Measurements from ENCODE around the gene TSC22D2. TPM values are rescaled to one million over a fixed set of nuclear protein-coding genes. Genes with fewer than 3 reads are reported as not detected.

Gene TSC22D2
- total RNA-seq, 4 donors from 2014 or later, result 13.2 to 19.5 (median 16.4) TPM

DNA sequence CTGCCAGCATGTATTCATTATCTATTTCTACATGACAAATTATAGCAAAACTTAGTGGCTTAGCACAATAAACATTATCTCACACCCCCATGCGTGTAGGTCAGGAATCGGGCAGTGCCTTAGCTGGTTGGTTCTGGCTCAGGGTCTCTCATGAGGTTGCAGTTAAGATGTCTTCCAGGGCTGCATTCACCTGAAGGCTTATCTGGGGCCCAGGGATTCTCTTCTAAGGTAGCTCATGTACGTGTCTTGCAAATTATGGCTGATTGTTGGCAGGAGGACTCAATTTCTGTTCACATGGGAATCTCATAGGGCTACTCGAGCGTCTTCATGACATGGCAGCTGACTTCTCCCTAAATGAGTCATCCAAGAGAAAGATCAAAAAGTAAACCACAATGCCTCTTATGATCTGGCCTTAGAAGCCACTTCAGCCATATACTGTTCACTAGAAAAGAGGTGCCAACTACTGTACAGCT, 42.9 kb upstream of the TSC22D2 start:
- Histone ChIP-seq H3K9me3 (no peaks in the 10 kb centered on the region), H3K4me3 (no peak overlapping the region), H3K36me3 (no peaks in the 10 kb centered on the region), H3K27me3 (no peaks in the 10 kb centered on the region), H3K27ac (no peak overlapping the region), H3K4me1 (peaks cover 9% of the 10 kb centered on the region)
- TF ChIP-seq POLR2AphosphoS5 (IDR thresholded peaks at IDR 0.05) (no peak), EP300 (IDR thresholded peaks at IDR 0.05) (no peak), POLR2A (IDR thresholded peaks at IDR 0.05) (no peak)
- TF ChIP-seq, protein P1, sequence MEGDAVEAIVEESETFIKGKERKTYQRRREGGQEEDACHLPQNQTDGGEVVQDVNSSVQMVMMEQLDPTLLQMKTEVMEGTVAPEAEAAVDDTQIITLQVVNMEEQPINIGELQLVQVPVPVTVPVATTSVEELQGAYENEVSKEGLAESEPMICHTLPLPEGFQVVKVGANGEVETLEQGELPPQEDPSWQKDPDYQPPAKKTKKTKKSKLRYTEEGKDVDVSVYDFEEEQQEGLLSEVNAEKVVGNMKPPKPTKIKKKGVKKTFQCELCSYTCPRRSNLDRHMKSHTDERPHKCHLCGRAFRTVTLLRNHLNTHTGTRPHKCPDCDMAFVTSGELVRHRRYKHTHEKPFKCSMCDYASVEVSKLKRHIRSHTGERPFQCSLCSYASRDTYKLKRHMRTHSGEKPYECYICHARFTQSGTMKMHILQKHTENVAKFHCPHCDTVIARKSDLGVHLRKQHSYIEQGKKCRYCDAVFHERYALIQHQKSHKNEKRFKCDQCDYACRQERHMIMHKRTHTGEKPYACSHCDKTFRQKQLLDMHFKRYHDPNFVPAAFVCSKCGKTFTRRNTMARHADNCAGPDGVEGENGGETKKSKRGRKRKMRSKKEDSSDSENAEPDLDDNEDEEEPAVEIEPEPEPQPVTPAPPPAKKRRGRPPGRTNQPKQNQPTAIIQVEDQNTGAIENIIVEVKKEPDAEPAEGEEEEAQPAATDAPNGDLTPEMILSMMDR (IDR thresholded peaks at IDR 0.05), result no peak
- DNase-seq (ENCODE audit: low spot score in 2 of 2), result no peak
- 62% methylated on average over 5 of the region's 5 CpGs for WGBS

DNA sequence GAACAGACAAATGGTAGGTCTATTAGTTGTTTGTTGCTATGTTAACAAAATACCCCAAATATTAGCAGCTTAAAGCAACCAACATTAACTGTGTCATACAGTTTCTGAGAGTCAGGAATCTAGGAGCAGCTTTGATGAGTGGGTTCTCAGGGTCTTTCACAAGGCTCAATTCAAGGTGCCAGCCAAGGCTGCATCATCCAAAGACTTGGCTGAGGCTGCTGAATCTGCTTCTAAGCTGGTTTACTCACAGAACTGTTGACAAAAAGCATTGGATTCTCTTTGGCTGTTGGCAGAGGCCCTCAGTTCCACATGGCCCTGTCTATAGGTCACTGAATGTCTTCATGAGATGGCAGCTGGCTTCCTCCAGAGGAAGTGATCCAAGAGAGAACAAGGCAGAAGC, 40.3 kb upstream of the TSC22D2 start:
- Histone ChIP-seq H3K4me3 (no peak overlapping the region), H3K27me3 (no peaks in the 10 kb centered on the region), H3K36me3 (no peaks in the 10 kb centered on the region), H3K27ac (no peak overlapping the region), H3K9me3 (no peaks in the 10 kb centered on the region), H3K4me1 (peaks cover 29% of the 10 kb centered on the region)
- TF ChIP-seq POLR2AphosphoS5 (IDR thresholded peaks at IDR 0.05), result no peak
- no peak for TF ChIP-seq POLR2A (IDR thresholded peaks at IDR 0.05)
- TF ChIP-seq EP300 (IDR thresholded peaks at IDR 0.05), result no peak
- TF ChIP-seq, protein P1 (IDR thresholded peaks at IDR 0.05), result no peak
- no peak for DNase-seq (ENCODE audit: low spot score in 2 of 2)

DNA sequence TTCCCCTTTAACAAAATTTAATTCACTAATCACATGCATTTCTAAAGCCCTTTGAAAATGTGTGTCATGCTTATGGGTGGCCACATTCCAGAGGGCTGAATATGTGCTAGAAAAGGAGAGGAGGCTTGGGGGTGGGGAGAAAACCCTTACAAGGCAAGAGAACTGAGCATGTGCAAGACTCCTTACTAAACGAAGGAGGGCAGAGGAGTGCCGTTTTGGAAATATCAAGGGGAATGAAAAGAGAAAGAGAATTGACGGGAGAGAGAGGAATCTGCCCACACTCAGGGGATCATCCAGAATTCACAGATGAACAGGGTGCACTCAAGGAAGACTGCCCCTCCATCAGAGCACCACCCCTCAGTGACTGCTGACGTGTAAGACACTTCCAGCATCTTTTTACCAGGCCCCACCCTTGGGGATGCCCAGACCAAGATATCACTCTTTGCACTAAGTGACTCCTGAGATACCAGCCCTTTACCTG, 37.9 kb upstream of the TSC22D2 start:
- Histone ChIP-seq H3K27ac (peak overlapping the region; percentile 45), H3K9me3 (no peaks in the 10 kb centered on the region), H3K4me1 (peaks cover 29% of the 10 kb centered on the region), H3K4me3 (no peak overlapping the region), H3K36me3 (no peaks in the 10 kb centered on the region), H3K27me3 (no peaks in the 10 kb centered on the region)
- TF ChIP-seq EP300 (IDR thresholded peaks at IDR 0.05) (no peak), POLR2A (IDR thresholded peaks at IDR 0.05) (no peak), POLR2AphosphoS5 (IDR thresholded peaks at IDR 0.05) (no peak)
- TF ChIP-seq, protein P1 (IDR thresholded peaks at IDR 0.05), result no peak
- 30% methylated on average over 4 of the region's 4 CpGs for WGBS
- DNase-seq (ENCODE audit: low spot score in 2 of 2), result peak in 1 of 2 donors; percentile 70

DNA sequence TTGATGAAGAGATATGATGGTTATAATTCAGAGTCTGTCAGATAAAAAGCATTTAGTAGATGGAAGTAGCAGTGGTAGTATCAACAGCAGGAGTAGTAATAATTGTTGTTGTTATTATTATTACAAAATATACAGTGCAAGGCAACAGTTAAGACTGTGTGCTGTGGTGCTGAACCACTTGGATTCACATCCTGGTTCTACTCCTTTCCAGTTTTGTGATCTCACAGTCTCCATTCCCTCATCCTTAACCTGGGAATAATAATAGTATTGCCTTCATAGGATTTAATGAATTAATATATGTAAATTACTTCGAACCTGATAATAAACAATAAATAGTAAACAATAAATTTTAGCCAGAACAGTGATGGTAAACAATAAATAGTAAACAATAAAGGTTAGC, 37.1 kb upstream of the TSC22D2 start:
- 61% methylated on average over 1 of the region's 1 CpG for WGBS
- Histone ChIP-seq H3K9me3 (no peaks in the 10 kb centered on the region), H3K27ac (peak overlapping the region; percentile 75), H3K27me3 (no peaks in the 10 kb centered on the region), H3K4me3 (no peak overlapping the region), H3K4me1 (peaks cover 34% of the 10 kb centered on the region), H3K36me3 (no peaks in the 10 kb centered on the region)
- TF ChIP-seq, protein P1 (IDR thresholded peaks at IDR 0.05), result no peak
- no peak for TF ChIP-seq POLR2AphosphoS5 (IDR thresholded peaks at IDR 0.05)
- no peak for TF ChIP-seq EP300 (IDR thresholded peaks at IDR 0.05)
- TF ChIP-seq POLR2A (IDR thresholded peaks at IDR 0.05), result no peak
- no peak for DNase-seq (ENCODE audit: low spot score in 2 of 2)

DNA sequence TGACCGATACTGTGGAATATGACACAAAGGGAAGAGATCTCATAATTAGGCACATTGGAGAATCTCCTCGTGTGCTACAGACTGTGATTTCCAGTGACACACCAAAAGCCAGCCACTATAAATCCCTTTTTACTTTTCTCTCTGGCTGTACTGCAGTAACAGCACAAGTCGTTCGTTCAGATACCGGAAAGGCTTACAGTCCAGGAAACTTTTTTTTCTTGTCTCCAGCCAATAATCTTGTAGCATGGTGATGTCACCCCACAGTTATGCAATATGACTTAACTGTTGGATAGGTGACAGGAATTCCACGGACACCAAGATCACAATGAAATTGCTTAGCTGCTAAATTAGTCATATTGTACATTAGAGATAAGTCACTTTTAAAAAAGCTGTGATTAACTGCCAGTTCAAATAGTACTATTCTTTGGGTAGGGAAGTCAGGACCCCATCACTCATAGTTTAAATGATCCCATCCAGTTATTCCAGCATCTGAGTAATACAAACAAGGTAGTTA, 36.3 kb upstream of the TSC22D2 start:
- TF ChIP-seq, protein P1 (IDR thresholded peaks at IDR 0.05), result no peak
- TF ChIP-seq POLR2A (IDR thresholded peaks at IDR 0.05) (peak in 1 of 2 donors; percentile 30), POLR2AphosphoS5 (IDR thresholded peaks at IDR 0.05) (peak in 2 of 3 donors; percentile 50 to 68), EP300 (IDR thresholded peaks at IDR 0.05) (no peak)
- WGBS, result 12% methylated on average over 6 of the region's 6 CpGs
- Histone ChIP-seq H3K9me3 (no peaks in the 10 kb centered on the region), H3K4me3 (peak overlapping the region; percentile 10), H3K4me1 (peaks cover 40% of the 10 kb centered on the region), H3K27ac (peak overlapping the region; percentile 75), H3K27me3 (no peaks in the 10 kb centered on the region), H3K36me3 (no peaks in the 10 kb centered on the region)
- no peak for DNase-seq (ENCODE audit: low spot score in 2 of 2)
